H7 (cell line): ENCODE measurements around the gene SH2D3C. TPM values are rescaled to one million over a fixed set of nuclear protein-coding genes. Genes with fewer than 3 reads are reported as not detected.

ENCODE experiments used
- DNase-seq: peaks from one replicate; pipeline ENCODE4 v3.0.0; 2012
- H3K27me3 ChIP-seq: 2 replicates; pipeline ENCODE4 v1.6.0; 2011; ENCODE audit warnings: mild to moderate bottlenecking, low read length; ENCODE audit not compliant: control insufficient read depth, insufficient read depth
- H3K36me3 ChIP-seq: replicated peaks from 2 replicates; pipeline ENCODE4 v1.5.1; 2011; ENCODE audit warnings: low read length; ENCODE audit not compliant: control insufficient read depth, insufficient read depth
- H3K4me3 ChIP-seq: 2 replicates; pipeline ENCODE4 v1.5.1; 2011; ENCODE audit warnings: low read depth, mild to moderate bottlenecking, control low read depth, low read length, moderate library complexity; ENCODE audit not compliant: insufficient read depth
- total RNA-seq: library from RNA; depleted of rRNA; stranded (reverse); fragments of >200 nt; shearing (Covaris generic); gene quantifications from 2 replicates; pipeline ENCODE4 v1.2.3, GENCODE V29; 2014; rRNA removed

The SH2D3C gene
- total RNA-seq, 1 experiment from 2014 or later: 0.42 TPM

DNA sequence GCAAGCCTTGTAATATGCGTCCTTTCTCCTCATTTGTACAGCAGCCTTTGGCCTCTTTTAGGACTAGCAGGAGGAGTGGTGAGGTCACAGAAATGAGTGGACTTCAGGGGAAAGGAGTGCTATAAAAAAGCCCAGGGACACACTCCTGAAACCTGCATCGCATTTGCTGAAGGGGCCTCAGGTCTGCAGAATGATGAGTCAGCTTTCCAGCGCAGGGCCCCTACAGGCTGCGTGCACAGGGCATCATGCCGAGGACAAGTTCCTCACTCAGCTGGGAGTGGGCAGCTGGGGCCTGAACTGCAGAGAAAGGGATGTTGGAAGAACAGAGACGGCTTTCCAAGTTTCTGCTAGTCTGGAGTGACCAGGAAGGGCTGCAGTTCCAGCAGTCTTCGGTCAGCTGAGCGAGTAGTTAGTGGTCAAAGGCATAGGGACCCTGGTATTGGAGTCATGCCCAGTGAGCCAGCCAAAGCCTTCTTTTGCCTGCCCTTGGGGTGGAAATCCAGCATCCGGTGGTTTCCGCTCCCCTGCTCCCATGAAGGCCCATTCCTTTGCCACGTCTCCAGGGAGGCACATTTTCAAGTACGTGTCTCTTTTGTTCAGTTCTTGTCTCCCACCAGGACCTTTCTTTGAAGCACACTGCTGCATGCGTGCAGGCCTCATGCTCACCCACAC is 89.0 kb downstream of the SH2D3C start:
- Histone ChIP-seq H3K36me3 (peaks cover 5% of the 10 kb centered on the region), H3K27me3 (no peaks in the 10 kb centered on the region), H3K4me3 (no peak overlapping the region)
- no peak for DNase-seq

Other genes with a start within 250 kb of the SH2D3C start
- 5.9 and 12.0 TPM in 2 replicates for gene STXBP1, start 166.4 kb downstream of the SH2D3C start, total RNA-seq
- gene CFAP157, start 71.7 kb downstream of the SH2D3C start, total RNA-seq: not detected in 2 replicates
- gene PTRH1, start 63.0 kb downstream of the SH2D3C start, total RNA-seq: 14.3 and 21.2 TPM in 2 replicates
- gene TTC16, start 62.6 kb downstream of the SH2D3C start, total RNA-seq: 0.11 TPM in 1 of 2 replicates, not detected in the other
- 13.7 and 19.3 TPM in 2 replicates for gene TOR2A, start 43.4 kb downstream of the SH2D3C start, total RNA-seq
- 51.5 and 56.6 TPM in 2 replicates for gene CDK9, start 7.4 kb upstream of the SH2D3C start, total RNA-seq
- gene FPGS, start 24.2 kb upstream of the SH2D3C start, total RNA-seq: 84.9 and 92.2 TPM in 2 replicates
- gene ENG, start 76.0 kb upstream of the SH2D3C start, total RNA-seq: 1.4 and 1.8 TPM in 2 replicates
- 18.5 and 20.4 TPM in 2 replicates for gene AK1, start 99.0 kb upstream of the SH2D3C start, total RNA-seq
- gene ST6GALNAC6, start 120.9 kb upstream of the SH2D3C start, total RNA-seq: 30.6 and 37.4 TPM in 2 replicates
- gene ST6GALNAC4, start 138.4 kb upstream of the SH2D3C start, total RNA-seq: 18.5 and 24.6 TPM in 2 replicates
- 0.94 and 3.4 TPM in 2 replicates for gene PIP5KL1, start 152.1 kb upstream of the SH2D3C start, total RNA-seq
- gene DPM2, start 159.2 kb upstream of the SH2D3C start, total RNA-seq: 38.3 and 45.6 TPM in 2 replicates
- gene EEIG1, start 202.3 kb upstream of the SH2D3C start, total RNA-seq: 16.9 and 27.1 TPM in 2 replicates